CD14-positive monocyte (primary cell): ENCODE data around the gene CCDC186. TPM values are rescaled to one million over a fixed set of nuclear protein-coding genes. Genes with fewer than 3 reads are reported as not detected.

Experiments used
- DNase-seq, 3 donors: peaks; one replicate each; pipeline ENCODE4 v3.0.0-alpha.2; 2011 to 2022
- H2AFZ ChIP-seq: 2 replicates; pipeline ENCODE4 v1.6.0; 2012; ENCODE audit warnings: mild to moderate bottlenecking, low read depth, low read length, inconsistent platforms; ENCODE audit not compliant: insufficient read depth, poor library complexity, severe bottlenecking
- H3K27ac ChIP-seq, 2 donors: 1 replicate in 1 of 2; 2 replicates in 1 of 2; pipeline ENCODE4 v1.5.1; 2012 to 2013; ENCODE audit warnings: low read length in 2 of 2, control low read depth in 1 of 2, inconsistent platforms in 1 of 2, low read depth in 1 of 2, mild to moderate bottlenecking in 1 of 2
- H3K27me3 ChIP-seq, 2 donors: one replicate each; pipeline versions ENCODE4 v1.6.0 to v1.6.1; 2011 to 2013; ENCODE audit warnings: low read length in 2 of 2; ENCODE audit not compliant: control insufficient read depth in 2 of 2, insufficient read depth in 2 of 2
- H3K36me3 ChIP-seq, 2 donors: replicated peaks in 1 of 2; 1 replicate in 1 of 2; 2 replicates in 1 of 2; pipeline versions ENCODE4 v1.5.1 to v1.6.1; 2012 to 2013; ENCODE audit warnings: low read length in 2 of 2, control low read depth in 1 of 2, inconsistent platforms in 1 of 2, mild to moderate bottlenecking in 1 of 2; ENCODE audit not compliant: insufficient read depth in 2 of 2, control insufficient read depth in 1 of 2
- H3K4me1 ChIP-seq, 2 donors: 1 replicate in 1 of 2; 2 replicates in 1 of 2; pipeline versions ENCODE4 v1.5.1 to v1.6.1; 2012 to 2013; ENCODE audit warnings: low read length in 2 of 2, control low read depth in 1 of 2, inconsistent platforms in 1 of 2, mild to moderate bottlenecking in 1 of 2, moderate library complexity in 1 of 2; ENCODE audit not compliant: insufficient read depth in 2 of 2, control insufficient read depth in 1 of 2
- H3K4me2 ChIP-seq: replicated peaks from 2 replicates; pipeline ENCODE3; 2012; ENCODE audit warnings: low read length, moderate library complexity, mild to moderate bottlenecking; ENCODE audit not compliant: poor library complexity, severe bottlenecking; ENCODE audit errors: extremely low read depth
- H3K4me3 ChIP-seq, 3 experiments: fragments of 200-600 bp in 1 of 3; sonication (generic) in 1 of 3; replicated peaks in 1 of 3; 1 replicate in 2 of 3; 2 replicates in 1 of 3; pipeline ENCODE4 v1.5.1; 2011 to 2013; ENCODE audit warnings: low read length in 3 of 3, mild to moderate bottlenecking in 3 of 3, control low read depth in 2 of 3, low read depth in 2 of 3, inconsistent platforms in 1 of 3, moderate library complexity in 1 of 3
- H3K79me2 ChIP-seq: 2 replicates; pipeline ENCODE4 v1.6.0; 2012; ENCODE audit warnings: mild to moderate bottlenecking, control low read depth, inconsistent platforms, low read length, moderate library complexity; ENCODE audit not compliant: insufficient read depth
- H3K9ac ChIP-seq: 2 replicates; pipeline ENCODE4 v1.6.0; 2017; ENCODE audit warnings: low read length, mild to moderate bottlenecking; ENCODE audit not compliant: insufficient read depth, poor library complexity, severe bottlenecking
- H3K9me3 ChIP-seq, 2 donors: replicated peaks in 1 of 2; 1 replicate in 1 of 2; 2 replicates in 1 of 2; pipeline versions ENCODE4 v1.5.1 to v1.6.1; 2012 to 2013; ENCODE audit warnings: low read length in 2 of 2, control low read depth in 1 of 2; ENCODE audit not compliant: control insufficient read depth in 1 of 2, insufficient read depth in 1 of 2
- H4K20me1 ChIP-seq: 2 replicates; pipeline ENCODE4 v1.6.0; 2012; ENCODE audit warnings: mild to moderate bottlenecking, low read length, control low read depth, moderate library complexity; ENCODE audit not compliant: insufficient read depth
- H3K27ac Mint-ChIP-seq, 7 donors: one replicate each; pipeline ENCODE4 v1.8.0; 2020; ENCODE audit warnings: mild to moderate bottlenecking in 7 of 7, mixed read lengths in 7 of 7, moderate library complexity in 6 of 7, inconsistent platforms in 2 of 7
- H3K27me3 Mint-ChIP-seq, 3 donors: one replicate each; pipeline ENCODE4 v1.8.0; 2021 to 2022; ENCODE audit warnings: low read depth in 3 of 3, mild to moderate bottlenecking in 3 of 3, mixed read lengths in 3 of 3, moderate library complexity in 3 of 3, inconsistent platforms in 1 of 3
- H3K36me3 Mint-ChIP-seq, 2 donors: one replicate each; pipeline ENCODE4 v1.8.0; 2020; ENCODE audit warnings: mixed read lengths in 2 of 2, inconsistent platforms in 1 of 2, mild to moderate bottlenecking in 1 of 2
- H3K4me1 Mint-ChIP-seq: one replicate; pipeline ENCODE4 v1.8.0; 2020; ENCODE audit warnings: mild to moderate bottlenecking, mixed read lengths
- H3K4me3 Mint-ChIP-seq, 2 donors: one replicate each; pipeline ENCODE4 v1.8.0; 2020; ENCODE audit warnings: mild to moderate bottlenecking in 2 of 2, mixed read lengths in 2 of 2, moderate library complexity in 1 of 2
- H3K9me3 Mint-ChIP-seq, 7 donors: one replicate each; pipeline ENCODE4 v1.8.0; 2020 to 2022; ENCODE audit warnings: mixed read lengths in 7 of 7, mild to moderate bottlenecking in 6 of 7, moderate library complexity in 6 of 7, inconsistent platforms in 2 of 7
- WGBS: methylation state at CpG from one replicate; pipeline ENCODE4 v1.1.5; 2013; ENCODE audit warnings: missing lambda C conversion rate; ENCODE audit not compliant: insufficient coverage; 5-methylcytosine and 5-hydroxymethylcytosine counted together
- intact Hi-C, 2 donors: fragments of 100-400 bp; cut with micrococcal nuclease; formaldehyde crosslinking; loops; one replicate each; pipeline versions ENCODE4 v1.15.0 to v1.15.1; 2023
- polyA plus RNA-seq, 3 donors: library from polyadenylated mRNA; depleted of rRNA in 1 of 3; unstranded in 2 of 3; stranded (reverse) in 1 of 3; fragments of 300-500 nt in 2 of 3; fragments of >200 nt in 1 of 3; fragmentation: Illumina TruSeq in 2 of 3; gene quantifications; 1 replicate in 2 of 3; 2 replicates in 1 of 3; pipeline ENCODE4 v1.2.3, GENCODE V29; 2012 to 2021
- TF ChIP-seq, protein P1 (sequence below): fragments of 200-600 bp; IDR thresholded peaks from one replicate; pipeline ENCODE4 v1.8.0; 2022; ENCODE audit warnings: antibody characterized with exemption, mild to moderate bottlenecking

The CCDC186 gene
- polyA plus RNA-seq, 3 donors, result 6.9 to 9.8 (median 8.9) TPM

DNA sequence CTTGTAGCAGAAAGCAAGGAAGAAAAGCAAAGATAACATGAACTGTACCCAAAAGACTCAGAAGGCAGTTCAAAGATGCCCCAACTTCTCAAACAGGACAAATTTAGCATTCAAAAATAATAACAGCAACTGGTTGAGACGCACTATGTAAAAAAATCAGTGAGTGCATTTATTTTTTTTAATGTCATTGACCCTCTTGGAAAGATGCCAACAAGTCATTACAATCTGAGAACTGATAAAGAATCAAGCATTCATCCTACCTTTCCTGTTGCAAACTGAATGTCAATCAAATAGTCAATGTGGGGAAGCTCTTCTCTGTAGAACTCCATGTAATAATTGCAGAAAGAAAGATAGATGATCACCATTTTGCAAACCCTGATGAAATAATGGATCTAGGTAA lies 1.7 kb upstream of the CCDC186 start:
- Histone ChIP-seq H3K9me3 (no peaks in the 10 kb centered on the region), H3K36me3 (no peaks in the 10 kb centered on the region), H3K4me2 (no peak overlapping the region), H3K4me3 (no peak overlapping the region), H3K79me2 (peaks cover 32% of the 10 kb centered on the region), H3K27ac (no peak overlapping the region), H3K9ac (no peak overlapping the region), H2AFZ (no peak overlapping the region), H3K27me3 (no peaks in the 10 kb centered on the region), H4K20me1 (no peaks in the 10 kb centered on the region), H3K4me1 (peaks cover 14 to 27% of the 10 kb centered on the region in 2 donors)
- no peak overlapping the region for H3K27ac Mint-ChIP-seq
- no peak for DNase-seq
- no CpG with 5 or more reads among the region's 1 CpG for WGBS
- TF ChIP-seq, protein P1, sequence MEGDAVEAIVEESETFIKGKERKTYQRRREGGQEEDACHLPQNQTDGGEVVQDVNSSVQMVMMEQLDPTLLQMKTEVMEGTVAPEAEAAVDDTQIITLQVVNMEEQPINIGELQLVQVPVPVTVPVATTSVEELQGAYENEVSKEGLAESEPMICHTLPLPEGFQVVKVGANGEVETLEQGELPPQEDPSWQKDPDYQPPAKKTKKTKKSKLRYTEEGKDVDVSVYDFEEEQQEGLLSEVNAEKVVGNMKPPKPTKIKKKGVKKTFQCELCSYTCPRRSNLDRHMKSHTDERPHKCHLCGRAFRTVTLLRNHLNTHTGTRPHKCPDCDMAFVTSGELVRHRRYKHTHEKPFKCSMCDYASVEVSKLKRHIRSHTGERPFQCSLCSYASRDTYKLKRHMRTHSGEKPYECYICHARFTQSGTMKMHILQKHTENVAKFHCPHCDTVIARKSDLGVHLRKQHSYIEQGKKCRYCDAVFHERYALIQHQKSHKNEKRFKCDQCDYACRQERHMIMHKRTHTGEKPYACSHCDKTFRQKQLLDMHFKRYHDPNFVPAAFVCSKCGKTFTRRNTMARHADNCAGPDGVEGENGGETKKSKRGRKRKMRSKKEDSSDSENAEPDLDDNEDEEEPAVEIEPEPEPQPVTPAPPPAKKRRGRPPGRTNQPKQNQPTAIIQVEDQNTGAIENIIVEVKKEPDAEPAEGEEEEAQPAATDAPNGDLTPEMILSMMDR, result no peak
- peaks cover 0 to 2% (median 0%) of the 10 kb centered on the region in 7 donors for H3K9me3 Mint-ChIP-seq
- peaks cover 24% of the 10 kb centered on the region for H3K4me1 Mint-ChIP-seq
- H3K4me3 Mint-ChIP-seq, result no peak overlapping the region
- intact Hi-C loops, result no loop called here
- H3K27me3 Mint-ChIP-seq, result peaks cover 2 to 6% (median 4%) of the 10 kb centered on the region in 3 donors
- peaks cover 2 to 5% of the 10 kb centered on the region in 2 donors for H3K36me3 Mint-ChIP-seq

DNA sequence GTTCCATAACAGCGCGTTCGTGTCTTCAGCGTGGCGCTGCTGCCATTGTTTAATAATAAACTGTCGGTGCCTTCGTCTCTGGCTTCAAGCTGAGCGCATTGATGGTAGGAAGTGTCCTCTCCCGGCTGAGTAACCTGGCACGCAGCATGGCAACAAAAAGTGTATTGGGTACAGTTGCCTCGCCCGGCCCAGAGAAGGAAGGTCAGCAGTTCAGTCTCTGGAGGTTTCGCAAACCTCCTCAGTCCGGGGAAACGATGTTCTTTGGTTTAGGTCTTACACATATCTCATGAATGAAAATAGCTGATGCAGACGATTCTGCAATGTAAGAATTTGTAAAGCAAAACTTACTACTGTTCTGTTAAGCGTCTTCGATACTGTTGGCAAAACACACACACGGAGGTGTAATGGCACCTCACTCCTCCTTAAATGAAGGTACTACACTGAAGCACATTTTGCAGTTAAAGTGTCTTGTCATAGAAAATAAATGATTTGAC lies 739 bp upstream of the CCDC186 start:
- H3K79me2 ChIP-seq, result peaks cover 41% of the 10 kb centered on the region
- no peaks in the 10 kb centered on the region for H3K27me3 ChIP-seq
- Mint-ChIP-seq H3K36me3 (peaks cover 6 to 10% of the 10 kb centered on the region in 2 donors), H3K27ac (peak overlapping the region; percentile 94 to 99 (median 98)), H3K9me3 (peaks cover 0 to 2% (median 0%) of the 10 kb centered on the region in 7 donors), H3K27me3 (peaks cover 2 to 6% (median 2%) of the 10 kb centered on the region in 3 donors), H3K4me3 (peak overlapping the region; percentile 93 to 97), H3K4me1 (peaks cover 24% of the 10 kb centered on the region)
- H3K9me3 ChIP-seq, result no peaks in the 10 kb centered on the region
- 0% methylated on average over 13 of the region's 19 CpGs for WGBS
- peak overlapping the region; percentile 85 for H2AFZ ChIP-seq
- peak overlapping the region; percentile 75 to 98 (median 91) for H3K4me3 ChIP-seq
- H3K4me1 ChIP-seq, result peaks cover 14 to 27% of the 10 kb centered on the region in 2 donors
- H4K20me1 ChIP-seq, result no peaks in the 10 kb centered on the region
- TF ChIP-seq, protein P1, result no peak
- peak overlapping the region; percentile 84 to 99 for H3K27ac ChIP-seq
- H3K9ac ChIP-seq, result peak overlapping the region; percentile 95
- intact Hi-C loops, result no loop called here
- H3K36me3 ChIP-seq, result no peaks in the 10 kb centered on the region
- DNase-seq, result peak; percentile 83 to 87 (median 84)
- peak overlapping the region; percentile 88 for H3K4me2 ChIP-seq
